Measurements from ENCODE around the gene MEX3D. TPM values are rescaled to one million over a fixed set of nuclear protein-coding genes. Genes with fewer than 3 reads are reported as not detected.

Gene MEX3D
- total RNA-seq, 1 experiment from 2014 or later, result 69.2 TPM

GRCh38 chr19:1598777-1599459 is 30.8 kb upstream of the MEX3D start:
- peaks cover 22 to 29% of the 10 kb centered on the region in 2 experiments; a peak in 3 of 4 replicates for H3K36me3 ChIP-seq (ENCODE audit: control insufficient read depth in 1 of 2, insufficient read depth in 2 of 2, low read length in 2 of 2)
- peaks cover 12 to 22% of the 10 kb centered on the region in 2 experiments; a peak in 3 of 4 replicates for H3K4me1 ChIP-seq (ENCODE audit: control insufficient read depth in 1 of 2, insufficient read depth in 2 of 2, low read length in 2 of 2)
- no peaks in the 10 kb centered on the region for H3K27me3 ChIP-seq (ENCODE audit: insufficient read depth, low read length)
- ChIA-PET CTCF (no interaction called here), POLR2A (no interaction called here), RAD21 (ENCODE audit: low non-redundant PET in 1 of 2, low total read pairs in 2 of 2, uncharacterized antibody in 2 of 2, unreplicated experiment in 2 of 2) (no interaction called here)
- DNase-seq (ENCODE audit: low read depth, low spot score), result no peak
- H3K79me2 ChIP-seq (ENCODE audit: insufficient read depth, low read length), result peaks cover 63% of the 10 kb centered on the region
- ATAC-seq, result no peak
- TF ChIP-seq EZH2 (IDR thresholded peaks at IDR 0.05) (no peak), ZFX (IDR thresholded peaks at IDR 0.05) (no peak), RAD21 (IDR thresholded peaks at IDR 0.05; ENCODE audit: low read depth) (no peak), POLR2AphosphoS5 (IDR thresholded peaks at IDR 0.05; ENCODE audit: low read depth, low read length) (no peak), ELF1 (IDR thresholded peaks at IDR 0.05; ENCODE audit: borderline replicate concordance, low read depth) (no peak), TCF7L2 (IDR thresholded peaks at IDR 0.05; ENCODE audit: borderline replicate concordance, extremely low read depth, insufficient read depth, insufficient read length) (no peak), SP1 (IDR thresholded peaks at IDR 0.05; ENCODE audit: low read depth) (no peak), EZH2phosphoT487 (IDR thresholded peaks at IDR 0.05; ENCODE audit: borderline replicate concordance) (no peak), ZBTB33 (IDR thresholded peaks at IDR 0.05; ENCODE audit: extremely low read depth, insufficient replicate concordance, low read length) (no peak), YY1 (IDR thresholded peaks at IDR 0.05; ENCODE audit: extremely low read depth, insufficient replicate concordance, low read depth, low read length) (no peak), EGR1 (IDR thresholded peaks at IDR 0.05; ENCODE audit: low read depth) (no peak), SIN3A (IDR thresholded peaks at IDR 0.05; ENCODE audit: low read depth) (no peak), CEBPB (IDR thresholded peaks at IDR 0.05; ENCODE audit: low read depth) (no peak), POLR2A (IDR thresholded peaks at IDR 0.05; ENCODE audit: borderline replicate concordance, extremely low read depth, insufficient read depth, insufficient read length) (no peak), ZNF274 (IDR thresholded peaks at IDR 0.05; ENCODE audit: low read depth, low read length) (no peak), JUND (IDR thresholded peaks at IDR 0.05) (no peak)
- TF ChIP-seq, protein P1, sequence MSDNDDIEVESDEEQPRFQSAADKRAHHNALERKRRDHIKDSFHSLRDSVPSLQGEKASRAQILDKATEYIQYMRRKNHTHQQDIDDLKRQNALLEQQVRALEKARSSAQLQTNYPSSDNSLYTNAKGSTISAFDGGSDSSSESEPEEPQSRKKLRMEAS (IDR thresholded peaks at IDR 0.05), result no peak
- TF ChIP-seq, protein P2, sequence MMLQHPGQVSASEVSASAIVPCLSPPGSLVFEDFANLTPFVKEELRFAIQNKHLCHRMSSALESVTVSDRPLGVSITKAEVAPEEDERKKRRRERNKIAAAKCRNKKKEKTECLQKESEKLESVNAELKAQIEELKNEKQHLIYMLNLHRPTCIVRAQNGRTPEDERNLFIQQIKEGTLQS (IDR thresholded peaks at IDR 0.05), result no peak
- TF ChIP-seq, protein P3, sequence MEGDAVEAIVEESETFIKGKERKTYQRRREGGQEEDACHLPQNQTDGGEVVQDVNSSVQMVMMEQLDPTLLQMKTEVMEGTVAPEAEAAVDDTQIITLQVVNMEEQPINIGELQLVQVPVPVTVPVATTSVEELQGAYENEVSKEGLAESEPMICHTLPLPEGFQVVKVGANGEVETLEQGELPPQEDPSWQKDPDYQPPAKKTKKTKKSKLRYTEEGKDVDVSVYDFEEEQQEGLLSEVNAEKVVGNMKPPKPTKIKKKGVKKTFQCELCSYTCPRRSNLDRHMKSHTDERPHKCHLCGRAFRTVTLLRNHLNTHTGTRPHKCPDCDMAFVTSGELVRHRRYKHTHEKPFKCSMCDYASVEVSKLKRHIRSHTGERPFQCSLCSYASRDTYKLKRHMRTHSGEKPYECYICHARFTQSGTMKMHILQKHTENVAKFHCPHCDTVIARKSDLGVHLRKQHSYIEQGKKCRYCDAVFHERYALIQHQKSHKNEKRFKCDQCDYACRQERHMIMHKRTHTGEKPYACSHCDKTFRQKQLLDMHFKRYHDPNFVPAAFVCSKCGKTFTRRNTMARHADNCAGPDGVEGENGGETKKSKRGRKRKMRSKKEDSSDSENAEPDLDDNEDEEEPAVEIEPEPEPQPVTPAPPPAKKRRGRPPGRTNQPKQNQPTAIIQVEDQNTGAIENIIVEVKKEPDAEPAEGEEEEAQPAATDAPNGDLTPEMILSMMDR (IDR thresholded peaks at IDR 0.05 in 2 of 3, conservative IDR thresholded peaks at IDR 0.05 in 1 of 3; ENCODE audit: borderline replicate concordance in 1 of 3, insufficient read depth in 1 of 3, low read depth in 2 of 3, low read length in 2 of 3), result no peak
- H4K20me1 ChIP-seq (ENCODE audit: insufficient read depth), result 0 out of 2 replicates have a peak, but pooled peaks cover 3% of the 10 kb centered on the region
- intact Hi-C loops (cut with micrococcal nuclease), result no loop called here
- H3K9ac ChIP-seq (ENCODE audit: low read length), result no peak overlapping the region
- no TSS peak for BruUV-seq (replicated peaks)
- H3K4me2 ChIP-seq (ENCODE audit: low read length), result no peak overlapping the region
- H2AFZ ChIP-seq (ENCODE audit: low read depth, low read length, poor library complexity, severe bottlenecking), result no peak overlapping the region
- no peaks in the 10 kb centered on the region for H3K9me2 ChIP-seq (ENCODE audit: insufficient read depth)
- H3K27ac ChIP-seq (ENCODE audit: low read depth, low read length), result no peak overlapping the region
- H3K4me3 ChIP-seq (replicated peaks in 1 of 2; ENCODE audit: low read depth in 1 of 2, low read length in 2 of 2), result no peak overlapping the region
- H3K9me3 ChIP-seq (ENCODE audit: control insufficient read depth in 1 of 2, insufficient read depth in 1 of 2, low read depth in 1 of 2, low read length in 2 of 2), result no peaks in the 10 kb centered on the region

Data from HCT116 (cell line).